Stimulated activated CD8-positive, alpha-beta memory T cell treated with anti-CD3 and anti-CD28 coated beads, Interleukin-2, amount 100 ng/mL, for 48 hours (primary cell): ENCODE measurements around the gene NFATC3.

ENCODE experiments used
- DNase-seq, 2 donors: peaks; one replicate each; pipeline ENCODE4 v3.0.0-alpha.2; 2020; ENCODE audit warnings: low read depth in 2 of 2

NFATC3 gene

DNA sequence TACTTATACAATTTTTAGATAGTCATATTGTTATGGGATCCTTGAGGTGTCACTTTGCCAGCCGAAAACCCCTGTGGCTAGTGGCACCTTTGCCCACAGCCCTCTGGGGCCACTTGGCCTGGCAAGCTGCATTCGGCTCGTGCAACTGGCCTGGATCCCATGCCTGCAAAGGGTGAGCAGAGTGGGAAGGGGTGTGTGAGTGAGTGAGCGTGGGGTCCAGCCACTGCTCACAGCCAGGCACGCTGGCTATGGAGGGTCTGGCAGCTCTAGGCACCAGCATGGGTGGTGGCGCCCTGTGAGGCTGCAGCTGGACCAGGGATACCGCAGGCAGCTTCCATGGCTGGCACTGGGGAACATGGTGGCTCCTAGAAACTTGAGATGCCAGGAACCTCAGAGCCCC lies 101.7 kb downstream of the NFATC3 start:
- no peak for DNase-seq

DNA sequence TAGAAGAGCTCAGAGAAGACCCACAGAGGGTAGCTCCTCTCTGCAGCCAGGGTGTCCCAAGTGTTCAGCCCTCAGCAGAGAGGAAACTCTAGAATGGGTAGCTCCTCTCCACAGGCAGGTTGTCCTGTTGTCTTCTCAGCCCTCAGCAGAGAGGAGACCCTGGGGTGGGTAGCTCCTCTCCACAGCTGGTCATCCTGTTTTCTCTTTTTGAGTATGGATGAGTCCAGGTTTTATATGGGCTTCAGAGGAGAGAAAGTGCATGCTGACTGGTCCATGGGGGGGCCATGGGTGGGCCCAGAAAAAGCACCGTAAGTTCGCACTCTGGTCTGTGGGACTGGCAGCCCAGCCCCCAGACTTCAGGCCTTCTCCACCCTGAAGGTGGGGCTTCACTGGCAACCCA lies 102.3 kb downstream of the NFATC3 start:
- no peak for DNase-seq

DNA sequence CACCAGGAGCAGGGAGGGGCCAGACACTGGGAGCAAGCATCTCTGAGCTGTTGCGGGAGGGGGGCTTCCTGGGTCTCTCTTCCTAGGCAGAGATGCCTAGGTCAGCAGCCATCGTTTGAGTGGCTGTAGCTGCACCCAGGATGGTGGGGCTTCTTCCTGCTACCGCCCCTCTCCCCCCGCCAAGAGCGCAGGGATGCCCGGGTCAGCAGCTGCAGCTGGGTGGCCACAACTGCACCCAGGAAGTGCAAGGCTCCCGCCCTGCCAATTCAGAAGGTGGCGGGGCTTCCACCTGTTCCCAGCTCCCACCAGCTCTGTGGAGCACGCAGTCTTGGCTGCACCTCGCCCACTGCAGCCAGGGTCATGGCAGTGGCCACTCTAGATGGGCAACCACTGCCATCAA lies 103.0 kb downstream of the NFATC3 start:
- no peak for DNase-seq

DNA sequence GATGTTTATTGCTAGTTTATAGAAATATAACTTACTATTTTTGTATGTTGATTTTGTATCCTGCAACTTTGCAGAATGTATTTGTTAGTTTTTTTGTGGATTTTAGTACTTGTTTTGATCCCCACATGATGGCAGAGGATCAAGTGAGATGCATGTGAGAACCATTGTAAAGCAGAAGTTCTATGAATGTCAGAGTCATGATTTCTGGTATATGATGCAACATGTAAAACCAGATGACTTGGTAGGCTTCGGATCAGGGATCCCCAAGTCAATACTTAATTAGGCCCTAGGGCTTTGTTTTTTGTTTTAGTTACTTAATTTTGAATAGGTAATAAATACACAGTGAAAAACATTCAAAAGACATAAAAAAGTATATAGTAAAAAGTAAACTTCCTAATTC lies 104.9 kb downstream of the NFATC3 start:
- DNase-seq = no peak

DNA sequence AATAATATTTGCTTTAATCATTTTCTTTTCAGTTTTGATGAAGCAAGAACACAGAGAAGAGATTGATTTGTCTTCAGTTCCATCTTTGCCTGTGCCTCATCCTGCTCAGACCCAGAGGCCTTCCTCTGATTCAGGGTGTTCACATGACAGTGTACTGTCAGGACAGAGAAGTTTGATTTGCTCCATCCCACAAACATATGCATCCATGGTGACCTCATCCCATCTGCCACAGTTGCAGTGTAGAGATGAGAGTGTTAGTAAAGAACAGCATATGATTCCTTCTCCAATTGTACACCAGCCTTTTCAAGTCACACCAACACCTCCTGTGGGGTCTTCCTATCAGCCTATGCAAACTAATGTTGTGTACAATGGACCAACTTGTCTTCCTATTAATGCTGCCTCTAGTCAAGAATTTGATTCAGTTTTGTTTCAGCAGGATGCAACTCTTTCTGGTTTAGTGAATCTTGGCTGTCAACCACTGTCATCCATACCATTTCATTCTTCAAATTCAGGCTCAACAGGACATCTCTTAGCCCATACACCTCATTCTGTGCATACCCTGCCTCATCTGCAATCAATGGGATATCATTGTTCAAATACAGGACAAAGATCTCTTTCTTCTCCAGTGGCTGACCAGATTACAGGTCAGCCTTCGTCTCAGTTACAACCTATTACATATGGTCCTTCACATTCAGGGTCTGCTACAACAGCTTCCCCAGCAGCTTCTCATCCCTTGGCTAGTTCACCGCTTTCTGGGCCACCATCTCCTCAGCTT lies 105.8 kb downstream of the NFATC3 start:
- no peak for DNase-seq

DNA sequence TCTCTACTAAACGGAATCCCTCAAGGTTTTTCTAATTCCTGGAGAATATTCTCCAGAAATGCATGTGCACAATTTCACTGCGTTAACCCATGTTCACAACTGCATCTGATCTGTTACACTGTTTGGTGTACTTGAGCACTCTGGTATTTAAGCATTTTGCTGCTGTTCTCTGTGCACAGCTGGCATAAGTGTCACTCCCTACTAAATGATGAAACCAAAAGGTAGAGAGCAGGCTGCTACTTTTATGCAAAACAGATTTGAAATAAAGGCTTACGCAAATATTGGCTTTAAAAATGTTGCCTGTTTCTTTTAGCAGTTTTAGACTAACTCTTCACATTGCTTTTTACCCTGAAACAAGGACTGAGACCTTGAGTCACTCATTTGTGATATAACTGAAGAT lies 109.1 kb downstream of the NFATC3 start:
- DNase-seq = no peak

DNA sequence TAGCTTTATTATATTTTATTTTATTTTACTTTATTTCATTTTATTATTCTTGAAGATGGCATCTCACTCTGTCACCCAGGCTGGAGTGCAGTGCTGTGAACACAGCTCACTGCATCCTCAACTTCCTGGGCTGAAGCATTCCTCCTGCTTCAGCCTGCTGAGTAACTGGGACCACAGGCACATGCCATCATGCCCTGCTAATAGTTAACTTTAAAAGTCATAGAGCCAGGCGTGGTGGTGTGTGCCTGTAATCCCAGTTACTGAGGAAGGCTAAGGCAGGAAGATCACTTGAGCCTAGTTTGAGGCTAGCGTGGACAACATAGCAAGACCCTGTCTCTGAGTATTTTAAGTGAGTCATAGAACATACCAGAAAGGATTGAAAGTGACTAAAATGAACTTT lies 112.1 kb downstream of the NFATC3 start:
- no peak for DNase-seq

DNA sequence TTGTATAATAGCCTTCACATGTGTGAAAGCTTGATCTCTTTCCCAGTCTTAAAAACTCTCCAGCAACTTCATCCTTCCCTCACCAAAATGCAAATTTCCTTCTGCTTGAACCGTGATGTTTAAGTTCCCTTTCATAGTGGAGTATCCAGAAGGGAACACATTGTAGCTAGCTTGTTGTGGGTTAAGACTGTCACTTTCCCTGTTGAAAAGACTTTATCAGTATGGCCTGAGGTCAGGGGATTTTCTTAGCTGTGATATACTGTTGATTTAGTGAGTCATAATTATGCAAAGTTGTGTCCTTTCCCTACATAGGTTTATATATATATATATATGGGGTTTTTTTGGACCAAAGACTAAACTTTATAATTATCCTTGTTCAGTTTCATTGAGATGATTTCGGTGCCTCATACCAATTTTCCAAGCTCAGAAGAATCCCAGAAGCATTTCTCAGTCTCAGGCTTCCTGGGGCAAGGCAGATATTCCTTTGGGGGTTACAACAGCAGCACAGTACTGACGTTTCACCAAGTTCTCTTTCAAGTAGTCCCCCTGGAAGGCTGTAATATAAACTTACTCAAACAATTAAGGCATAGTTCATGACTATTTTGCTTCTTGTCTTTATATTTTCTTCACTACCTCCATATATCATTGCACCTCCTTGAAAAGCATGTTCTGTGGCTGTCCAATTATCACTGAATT lies 115.1 kb downstream of the NFATC3 start:
- DNase-seq = no peak

DNA sequence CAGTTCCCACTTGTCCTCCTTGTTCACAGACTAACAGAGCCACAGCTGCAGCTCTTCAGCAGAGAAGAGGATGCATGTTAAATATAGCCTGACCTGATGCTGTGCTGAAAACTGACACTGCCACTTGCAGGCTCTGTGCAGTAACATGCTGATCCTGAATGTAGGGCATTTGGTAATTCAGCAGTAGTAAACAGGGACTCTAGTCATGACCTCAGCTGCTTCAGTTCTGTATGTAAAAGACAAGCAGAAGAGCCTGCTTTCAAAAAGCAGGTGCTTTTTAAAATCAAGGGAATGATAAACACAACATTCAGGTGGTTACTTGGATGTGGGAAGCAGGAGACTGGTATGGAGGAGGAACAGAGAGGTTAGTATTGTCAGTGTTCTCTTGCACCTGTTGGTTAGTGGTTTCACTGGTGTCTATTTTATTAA lies 116.9 kb downstream of the NFATC3 start:
- no peak for DNase-seq

DNA sequence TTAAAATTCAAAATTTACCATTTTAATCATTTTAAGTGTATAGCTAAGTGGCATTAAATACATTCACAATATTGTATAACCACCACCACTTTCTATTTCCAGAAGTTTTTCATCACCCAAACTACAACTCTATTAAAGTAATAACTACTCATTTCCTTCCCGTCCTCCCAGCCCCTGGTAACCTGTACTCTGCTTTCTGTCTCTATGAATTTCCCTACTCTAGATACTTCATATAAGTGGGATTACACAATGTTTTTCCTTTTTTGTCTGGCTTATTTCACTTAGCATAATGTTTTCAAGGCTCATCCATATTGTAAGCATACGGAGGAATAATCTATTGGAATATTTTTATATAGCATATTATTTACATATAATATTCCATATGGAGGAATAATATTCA lies 121.1 kb downstream of the NFATC3 start:
- DNase-seq = no peak

DNA sequence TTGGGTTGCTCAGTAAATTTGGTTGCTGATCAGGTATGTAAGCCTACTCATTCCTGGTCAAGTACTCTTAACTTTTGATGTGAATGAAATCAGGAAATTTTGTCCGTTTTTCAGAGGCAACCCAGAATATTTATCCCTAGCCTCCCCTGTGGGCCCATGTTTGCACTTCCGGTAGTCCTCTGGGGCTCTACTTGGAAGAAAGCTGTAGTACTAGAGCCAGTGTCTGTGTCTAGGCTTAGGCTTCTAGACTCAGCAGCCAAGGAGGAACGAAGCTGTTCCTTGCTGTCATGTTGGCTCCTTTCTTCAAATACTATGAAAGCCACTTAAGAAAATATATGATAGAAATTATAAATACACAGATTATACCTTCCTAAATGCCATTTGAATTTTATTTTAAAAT lies 129.6 kb downstream of the NFATC3 start:
- DNase-seq = no peak

DNA sequence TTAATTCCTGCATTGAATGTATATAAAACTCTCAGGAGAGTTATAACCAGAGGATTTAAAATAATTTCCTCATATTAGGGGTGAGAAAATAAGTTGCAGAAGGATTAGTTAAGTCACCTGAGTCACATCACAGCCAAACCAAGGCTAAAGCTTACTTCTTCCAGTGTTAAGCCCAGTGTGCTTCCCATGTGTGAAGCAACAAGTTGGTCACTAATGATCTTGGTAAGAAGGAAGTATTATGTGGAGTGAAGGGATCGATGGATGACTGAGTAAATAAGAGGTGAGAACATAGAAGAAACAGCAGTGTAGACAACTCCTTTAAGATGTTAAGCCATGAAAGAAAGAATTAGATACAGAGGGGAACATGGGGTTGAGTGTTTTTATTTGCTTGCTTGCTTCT lies 130.1 kb downstream of the NFATC3 start:
- no peak for DNase-seq

DNA sequence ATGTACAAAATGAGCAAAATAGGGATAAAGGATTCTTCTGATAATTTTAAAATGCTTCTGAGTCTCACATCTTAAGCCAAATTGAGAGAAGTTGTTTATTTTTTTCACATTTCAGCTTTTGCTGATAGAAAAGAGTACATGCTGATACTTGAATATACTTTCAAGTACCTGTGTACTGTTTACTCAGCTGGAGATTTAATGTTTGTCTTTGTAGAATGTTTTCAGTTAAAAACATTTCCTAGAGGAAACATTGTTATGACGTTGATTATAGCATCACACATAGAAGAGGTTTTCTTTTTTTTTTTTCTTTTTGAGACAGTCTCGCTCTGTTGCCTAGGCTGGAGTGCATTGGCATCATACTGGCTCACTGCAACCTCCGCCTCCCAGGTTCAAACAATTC lies 131.1 kb downstream of the NFATC3 start:
- no peak for DNase-seq

DNA sequence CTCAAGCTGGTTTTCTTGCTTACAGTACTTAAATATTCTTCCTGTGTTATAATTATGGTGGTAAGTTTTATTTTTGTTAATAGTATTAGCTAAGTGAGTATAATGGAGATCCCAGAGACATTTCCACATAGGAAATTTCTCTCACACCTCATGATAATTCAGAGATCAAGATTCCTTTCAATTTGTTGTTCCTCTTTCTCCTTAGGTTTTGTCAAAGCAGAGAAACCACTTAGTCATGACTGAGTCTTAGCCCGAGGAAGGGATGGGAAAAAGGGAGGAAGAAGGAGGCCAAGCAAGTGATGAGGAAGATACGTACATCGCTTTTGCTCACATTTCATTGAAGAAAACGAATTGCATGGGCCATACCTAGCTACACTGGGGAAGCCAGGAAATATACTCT lies 132.3 kb downstream of the NFATC3 start:
- DNase-seq = no peak

DNA sequence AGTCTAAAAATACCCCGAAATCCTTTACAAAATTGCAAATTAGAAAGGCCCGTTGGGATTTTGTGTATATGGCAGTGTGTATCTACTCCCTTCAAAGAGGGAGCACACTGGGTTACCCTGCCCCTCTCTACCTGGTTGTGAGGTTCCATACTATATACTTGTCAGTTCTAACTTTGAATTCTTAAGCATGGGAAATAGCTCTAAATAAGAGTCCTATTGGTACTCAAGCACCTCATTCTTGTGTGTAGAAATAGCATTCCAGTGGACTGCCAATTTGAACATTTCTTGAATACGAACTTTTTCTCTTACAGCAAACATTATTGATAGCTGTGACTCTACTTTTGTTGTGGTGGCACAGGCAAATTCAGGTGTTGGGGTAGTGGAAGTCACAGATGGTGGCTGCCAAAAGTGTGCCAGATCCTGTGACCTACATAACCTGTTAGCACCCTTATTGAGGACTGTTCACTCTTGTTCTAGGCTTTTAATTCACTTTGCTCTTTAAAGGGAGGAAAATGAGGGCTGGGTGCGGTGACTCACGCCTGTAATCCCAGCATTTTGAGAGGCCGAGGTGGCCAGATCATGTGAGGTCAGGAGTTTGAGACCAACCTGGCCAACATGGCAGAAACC lies 134.7 kb downstream of the NFATC3 start:
- no peak for DNase-seq

DNA sequence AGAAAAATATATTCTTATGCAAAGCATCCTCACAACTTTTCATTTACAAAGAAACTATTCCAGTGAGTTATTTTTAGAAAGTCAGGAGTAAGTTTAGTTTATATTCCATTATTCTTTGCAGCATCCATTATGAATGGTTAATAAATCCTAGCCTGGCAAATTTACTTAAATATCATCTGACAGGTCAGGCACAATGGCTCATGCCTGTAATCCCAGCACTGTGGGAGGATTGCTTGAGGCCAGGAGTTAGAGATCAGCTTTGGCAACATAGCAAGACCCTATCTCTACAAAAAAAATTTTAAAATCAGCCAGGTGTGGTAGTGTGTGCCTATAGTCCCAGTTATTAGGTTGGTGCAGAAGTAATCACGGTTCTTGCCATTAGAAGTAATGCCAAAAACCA lies 137.9 kb downstream of the NFATC3 start:
- DNase-seq = no peak

DNA sequence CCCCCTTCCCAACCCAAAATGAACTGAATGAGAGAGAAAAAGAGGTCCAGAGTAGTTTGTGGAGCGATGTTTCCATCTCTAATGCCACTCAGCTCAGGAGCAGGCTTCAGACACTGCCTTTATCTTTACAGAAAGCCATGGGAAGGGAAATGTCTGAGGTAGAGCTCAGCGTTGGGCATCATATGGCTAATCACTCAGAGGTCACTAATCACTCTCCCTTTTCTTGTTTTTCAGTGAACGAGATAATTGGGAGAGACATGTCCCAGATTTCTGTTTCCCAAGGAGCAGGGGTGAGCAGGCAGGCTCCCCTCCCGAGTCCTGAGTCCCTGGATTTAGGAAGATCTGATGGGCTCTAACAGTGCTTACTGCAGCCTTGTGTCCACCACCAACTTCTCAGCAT lies 140.9 kb downstream of the NFATC3 start:
- no peak for DNase-seq

DNA sequence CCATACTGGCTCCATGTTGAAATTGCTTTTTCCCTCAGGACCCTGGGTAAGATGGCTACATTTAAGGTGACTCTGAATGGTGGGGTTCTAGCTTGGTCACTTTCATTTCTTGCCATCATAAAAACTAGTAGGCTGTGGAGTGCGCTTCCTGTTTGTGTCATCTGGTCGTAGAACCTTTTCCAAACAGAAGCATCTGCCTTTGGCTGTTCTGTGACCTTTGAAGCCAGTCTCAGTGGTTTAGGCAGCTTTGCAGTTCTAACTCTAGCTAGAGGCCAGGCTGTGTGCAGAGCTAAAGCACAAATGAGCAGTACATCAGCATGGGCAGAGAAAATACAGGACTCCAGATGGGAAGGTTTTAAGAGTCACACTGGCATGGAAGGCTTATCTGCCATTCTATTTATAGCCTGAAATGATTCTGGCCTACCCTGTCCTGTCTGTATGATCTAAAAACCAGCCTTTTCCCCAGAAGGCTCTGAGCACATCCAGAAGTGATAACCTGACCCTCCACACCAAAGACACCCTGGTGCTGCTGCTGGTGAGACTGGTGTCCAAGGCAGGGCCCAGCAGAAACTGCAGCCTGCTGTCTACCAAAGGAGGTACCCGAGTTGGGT lies 142.1 kb downstream of the NFATC3 start:
- DNase-seq = no peak

DNA sequence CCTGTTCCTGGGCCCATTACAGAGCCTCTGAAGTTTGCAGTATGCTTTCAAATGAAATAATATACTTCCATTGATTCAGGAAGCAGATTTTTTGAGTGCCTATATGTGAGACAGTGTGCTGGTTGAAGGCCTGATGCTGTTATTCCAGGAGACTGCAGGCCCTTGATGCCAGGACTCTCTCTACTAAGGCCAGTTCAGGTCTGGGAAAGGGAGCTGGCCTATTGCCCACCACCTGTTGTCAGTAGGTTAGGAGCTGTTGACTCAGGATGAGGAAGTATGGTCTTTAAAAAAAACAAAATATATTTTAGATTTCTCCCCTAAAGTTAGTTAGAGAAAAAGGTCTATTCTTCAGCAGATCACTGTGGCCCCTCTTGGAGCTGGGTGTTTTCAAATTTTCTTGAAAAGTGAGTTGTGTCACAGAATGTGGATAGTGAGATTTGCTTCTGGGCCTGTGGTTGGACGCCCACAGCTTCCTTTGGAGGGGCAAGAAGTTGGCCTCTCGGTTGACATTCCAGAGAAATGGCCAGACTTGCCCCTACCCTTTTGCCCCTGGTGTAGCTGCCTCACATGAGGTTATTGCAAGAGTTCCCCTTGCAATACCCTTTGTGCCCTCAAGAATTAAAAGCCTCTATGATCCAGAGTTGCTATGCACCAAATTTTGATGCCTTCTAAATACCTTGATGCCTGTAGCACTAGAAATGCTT lies 142.8 kb downstream of the NFATC3 start:
- DNase-seq = no peak

DNA sequence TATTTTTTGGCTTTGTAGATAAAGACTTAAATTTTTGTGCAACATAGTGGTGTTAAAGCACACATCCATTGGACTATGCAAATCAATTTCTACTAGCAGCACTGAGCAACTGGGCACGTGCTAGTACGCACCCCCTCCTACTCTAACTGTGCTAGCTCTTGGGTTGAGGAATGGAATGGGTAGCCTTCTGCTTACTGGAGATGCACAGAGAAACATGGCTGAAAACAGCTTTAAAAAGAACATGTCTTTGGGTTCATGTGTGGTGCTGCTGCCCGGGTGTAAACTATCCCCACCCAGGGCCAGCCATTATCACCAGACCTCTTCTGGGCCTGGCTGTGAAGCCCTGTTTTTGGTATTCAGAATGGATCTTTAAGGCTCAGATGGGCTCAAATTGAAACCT lies 143.5 kb downstream of the NFATC3 start:
- DNase-seq = no peak

DNA sequence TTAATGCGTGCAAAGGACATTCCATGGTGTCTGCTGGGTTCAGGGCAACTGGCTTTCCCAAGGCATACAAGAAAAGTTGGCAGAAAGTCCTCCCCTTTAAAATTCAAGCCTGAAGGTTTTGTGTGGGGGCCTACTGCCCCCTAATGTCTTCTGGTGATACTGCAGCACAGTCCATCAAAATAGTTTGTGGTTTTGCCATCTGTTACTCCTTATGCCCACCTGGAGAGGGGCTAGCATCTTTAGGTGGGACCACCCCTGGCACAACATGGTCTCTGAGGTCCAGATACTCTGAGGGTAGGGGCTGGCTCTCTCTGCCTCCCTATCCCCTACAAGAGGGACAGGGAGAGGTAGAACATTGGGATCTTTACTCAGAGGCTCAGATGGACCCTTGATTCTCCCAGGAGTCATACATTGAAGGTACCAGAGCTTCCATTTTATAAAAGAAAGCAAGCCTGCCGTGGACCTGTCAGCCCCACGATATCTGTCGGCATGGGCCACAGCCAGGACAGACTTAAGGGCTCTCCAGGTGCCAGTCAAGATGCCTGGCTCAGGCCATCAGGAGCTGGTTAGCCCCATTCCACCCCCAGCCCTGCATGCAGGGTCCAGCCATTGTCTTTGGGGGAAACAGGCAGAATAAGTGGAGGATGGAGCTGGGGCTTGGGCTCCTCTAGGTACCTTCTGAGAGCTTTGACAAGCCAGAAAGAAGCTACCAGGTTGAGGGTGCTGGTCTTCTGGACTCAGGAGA lies 144.4 kb downstream of the NFATC3 start:
- no peak for DNase-seq
